ENCODE data around the gene PLCH1.

PLCH1 gene

DNA sequence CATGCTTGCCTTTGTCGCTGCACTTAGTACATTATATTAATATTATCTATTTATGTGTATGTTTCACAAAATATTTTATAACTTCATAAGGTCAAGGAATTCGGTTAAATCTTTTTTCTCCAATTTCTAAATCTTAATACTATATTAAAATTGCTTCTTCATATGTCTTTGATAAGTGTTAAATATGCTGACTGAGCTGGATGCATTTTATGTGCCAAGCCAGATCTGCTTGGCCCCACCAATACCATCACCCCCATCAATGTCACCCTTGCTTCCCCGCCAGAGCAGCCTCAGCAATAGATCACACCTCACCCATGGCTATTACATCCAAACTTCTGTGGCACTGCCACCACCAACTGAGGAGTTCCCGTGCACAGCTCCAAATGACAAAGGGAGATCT is 287.3 kb downstream of the PLCH1 start:
- TF ChIP-seq, protein P1, sequence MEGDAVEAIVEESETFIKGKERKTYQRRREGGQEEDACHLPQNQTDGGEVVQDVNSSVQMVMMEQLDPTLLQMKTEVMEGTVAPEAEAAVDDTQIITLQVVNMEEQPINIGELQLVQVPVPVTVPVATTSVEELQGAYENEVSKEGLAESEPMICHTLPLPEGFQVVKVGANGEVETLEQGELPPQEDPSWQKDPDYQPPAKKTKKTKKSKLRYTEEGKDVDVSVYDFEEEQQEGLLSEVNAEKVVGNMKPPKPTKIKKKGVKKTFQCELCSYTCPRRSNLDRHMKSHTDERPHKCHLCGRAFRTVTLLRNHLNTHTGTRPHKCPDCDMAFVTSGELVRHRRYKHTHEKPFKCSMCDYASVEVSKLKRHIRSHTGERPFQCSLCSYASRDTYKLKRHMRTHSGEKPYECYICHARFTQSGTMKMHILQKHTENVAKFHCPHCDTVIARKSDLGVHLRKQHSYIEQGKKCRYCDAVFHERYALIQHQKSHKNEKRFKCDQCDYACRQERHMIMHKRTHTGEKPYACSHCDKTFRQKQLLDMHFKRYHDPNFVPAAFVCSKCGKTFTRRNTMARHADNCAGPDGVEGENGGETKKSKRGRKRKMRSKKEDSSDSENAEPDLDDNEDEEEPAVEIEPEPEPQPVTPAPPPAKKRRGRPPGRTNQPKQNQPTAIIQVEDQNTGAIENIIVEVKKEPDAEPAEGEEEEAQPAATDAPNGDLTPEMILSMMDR (IDR thresholded peaks at IDR 0.05; ENCODE audit: borderline replicate concordance, insufficient read depth, low read depth, low read length), result no peak
- H3K4me3 ChIP-seq (ENCODE audit: low read depth, low read length), result no peak overlapping the region

- TF ChIP-seq, protein P1 (IDR thresholded peaks at IDR 0.05; ENCODE audit: borderline replicate concordance, insufficient read depth, low read depth, low read length), result no peak
Observed at GRCh38 chr3:155455765-155456164, 289.1 kb downstream of the PLCH1 start.

GRCh38 chr3:155453512-155453911 is 291.4 kb downstream of the PLCH1 start:
- H3K4me3 ChIP-seq (ENCODE audit: low read depth, low read length), result no peak overlapping the region
- TF ChIP-seq, protein P1 (IDR thresholded peaks at IDR 0.05; ENCODE audit: borderline replicate concordance, insufficient read depth, low read depth, low read length), result no peak

More at GRCh38 chr3:155455765-155456164, 289.1 kb downstream of the PLCH1 start:
- no peak overlapping the region for H3K4me3 ChIP-seq (ENCODE audit: low read depth, low read length)

GRCh38 chr3:155449613-155450267 is 295.1 kb downstream of the PLCH1 start:
- no peak overlapping the region for H3K4me3 ChIP-seq (ENCODE audit: low read depth, low read length)
- TF ChIP-seq, protein P1 (IDR thresholded peaks at IDR 0.05; ENCODE audit: borderline replicate concordance, insufficient read depth, low read depth, low read length), result no peak

GRCh38 chr3:155448531-155448930 is 296.3 kb downstream of the PLCH1 start:
- TF ChIP-seq, protein P1 (IDR thresholded peaks at IDR 0.05; ENCODE audit: borderline replicate concordance, insufficient read depth, low read depth, low read length), result no peak

DNA sequence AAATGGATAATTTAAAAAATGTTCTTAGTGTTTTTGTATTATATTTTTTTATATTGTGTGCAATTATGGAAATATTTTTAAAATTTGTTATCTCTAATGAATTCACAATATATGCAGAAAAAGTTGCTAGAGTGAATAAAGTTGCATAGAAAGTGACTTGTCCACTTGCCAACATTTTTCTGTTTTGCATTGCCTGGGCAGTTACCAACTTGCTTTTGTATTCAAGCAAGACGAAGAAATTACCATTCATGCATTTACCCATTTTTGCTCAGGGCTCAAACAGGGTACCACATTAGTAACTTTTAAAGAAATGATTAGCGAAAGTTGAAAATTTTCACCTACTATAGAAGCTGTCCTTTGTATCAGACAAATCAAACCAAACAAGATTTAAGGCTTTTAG is 298.5 kb downstream of the PLCH1 start:
- H3K4me3 ChIP-seq (ENCODE audit: low read depth, low read length), result no peak overlapping the region
- TF ChIP-seq, protein P1 (IDR thresholded peaks at IDR 0.05; ENCODE audit: borderline replicate concordance, insufficient read depth, low read depth, low read length), result no peak

More at GRCh38 chr3:155448531-155448930, 296.3 kb downstream of the PLCH1 start:
- no peak overlapping the region for H3K4me3 ChIP-seq (ENCODE audit: low read depth, low read length)

DNA sequence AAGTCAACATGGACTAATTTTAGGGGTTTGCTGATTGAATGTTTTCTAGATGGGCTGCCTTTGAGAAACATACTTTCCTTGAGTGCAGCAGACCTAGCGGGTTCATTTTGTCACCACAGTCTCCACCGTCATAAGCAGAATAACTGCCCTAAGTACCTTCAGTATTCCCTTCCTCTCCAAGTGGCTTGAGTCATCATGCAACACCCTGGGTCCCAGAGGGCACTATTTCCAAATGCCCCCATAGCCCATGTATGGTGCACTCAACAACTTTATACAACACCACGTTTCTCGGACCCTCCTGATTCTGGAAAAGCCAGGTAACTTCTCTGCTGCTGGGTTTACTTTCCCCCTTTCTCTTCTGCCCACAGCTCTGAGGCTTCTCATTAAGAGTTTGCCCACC is 300.1 kb downstream of the PLCH1 start:
- TF ChIP-seq, protein P1 (IDR thresholded peaks at IDR 0.05; ENCODE audit: borderline replicate concordance, insufficient read depth, low read depth, low read length), result no peak
- no peak overlapping the region for H3K4me3 ChIP-seq (ENCODE audit: low read depth, low read length)

All from GM12875 (cell line).